Gastroesophageal sphincter (tissue), 4 donors: ENCODE results near the gene ZNF446. TPM values are rescaled to one million over a fixed set of nuclear protein-coding genes. Genes with fewer than 3 reads are reported as not detected.

Source experiments
- ATAC-seq: fragments of 150-250 bp; one replicate; pipeline ENCODE4 v1.9.1; 2016; ENCODE audit warnings: mild to moderate bottlenecking, moderate library complexity
- H3K27ac ChIP-seq, 4 donors: fragments of 200-600 bp; sonication (generic) in 3 of 4; 1 replicate in 3 of 4; 2 replicates in 1 of 4; pipeline ENCODE4 v1.5.1; 2016 to 2019
- H3K27me3 ChIP-seq: fragments of 200-600 bp; sonication (generic); one replicate; pipeline ENCODE4 v1.5.1; 2019
- H3K36me3 ChIP-seq, 2 donors: fragments of 200-600 bp; sonication (generic); one replicate each; pipeline ENCODE4 v1.5.1; 2019; ENCODE audit warnings: control low read depth in 1 of 2
- H3K4me1 ChIP-seq, 3 donors: fragments of 200-600 bp; sonication (generic); 1 replicate in 2 of 3; 2 replicates in 1 of 3; pipeline ENCODE4 v1.5.1; 2016 to 2019; ENCODE audit warnings: control low read depth in 2 of 3
- H3K4me3 ChIP-seq, 2 donors: fragments of 200-600 bp; sonication (generic); one replicate each; pipeline ENCODE4 v1.5.1; 2019; ENCODE audit warnings: mild to moderate bottlenecking in 1 of 2, moderate library complexity in 1 of 2
- H3K9me3 ChIP-seq, 3 donors: fragments of 200-600 bp; sonication (generic); one replicate each; pipeline ENCODE4 v1.5.1; 2017 to 2019; ENCODE audit warnings: control low read depth in 2 of 3
- EP300 ChIP-seq: sonication (generic); formaldehyde crosslinking; IDR thresholded peaks from one replicate; pipeline ENCODE4 v1.6.1; 2017; ENCODE audit warnings: antibody characterized with exemption, mild to moderate bottlenecking
- POLR2A ChIP-seq, 2 donors: fragments of 450-650 bp; IDR thresholded peaks; one replicate each; pipeline ENCODE4 v1.6.1; 2017; ENCODE audit warnings: antibody characterized with exemption in 2 of 2, mild to moderate bottlenecking in 2 of 2, moderate library complexity in 1 of 2
- POLR2AphosphoS5 ChIP-seq: sonication (generic); formaldehyde crosslinking; IDR thresholded peaks from one replicate; pipeline ENCODE4 v1.6.1; 2017; ENCODE audit warnings: antibody characterized with exemption
- WGBS, 2 donors: methylation state at CpG; one replicate each; pipeline ENCODE4 v1.1.5; 2018; ENCODE audit warnings: low coverage in 1 of 2; 5-methylcytosine and 5-hydroxymethylcytosine counted together
- small RNA-seq, 4 donors: library from RNA; depleted of rRNA; stranded (forward); fragments of <200 nt; gene quantifications; one replicate each; pipeline ENCODE3, GENCODE V24; 2016
- total RNA-seq, 4 donors: library from RNA; depleted of rRNA; stranded (reverse); fragments of >200 nt; gene quantifications; one replicate each; pipeline ENCODE4 v1.1.0, GENCODE V29; 2016
- TF ChIP-seq, protein P1 (sequence below), 4 experiments: fragments of 200-600 bp in 2 of 4; fragments of 450-650 bp in 2 of 4; sonication (generic) in 1 of 4; IDR thresholded peaks; one replicate each; pipeline ENCODE4 v1.5.1; 2017 to 2019; ENCODE audit warnings: antibody characterized with exemption in 4 of 4, mild to moderate bottlenecking in 2 of 4, moderate library complexity in 2 of 4

Gene ZNF446
- total RNA-seq, 4 donors from 2014 or later = 11.2 to 25.4 (median 17.5) TPM

- Histone ChIP-seq H3K27ac (peak overlapping the region; percentile 83 to 97 (median 96)), H3K4me3 (peak overlapping the region; percentile 58 to 89), H3K4me1 (peaks cover 8 to 47% (median 23%) of the 10 kb centered on the region in 3 donors), H3K27me3 (no peaks in the 10 kb centered on the region), H3K36me3 (peaks cover 0 to 23% of the 10 kb centered on the region in 2 donors), H3K9me3 (no peaks in the 10 kb centered on the region)
- TF ChIP-seq EP300 = no peak
- TF ChIP-seq POLR2AphosphoS5 = no peak
- TF ChIP-seq, protein P1, sequence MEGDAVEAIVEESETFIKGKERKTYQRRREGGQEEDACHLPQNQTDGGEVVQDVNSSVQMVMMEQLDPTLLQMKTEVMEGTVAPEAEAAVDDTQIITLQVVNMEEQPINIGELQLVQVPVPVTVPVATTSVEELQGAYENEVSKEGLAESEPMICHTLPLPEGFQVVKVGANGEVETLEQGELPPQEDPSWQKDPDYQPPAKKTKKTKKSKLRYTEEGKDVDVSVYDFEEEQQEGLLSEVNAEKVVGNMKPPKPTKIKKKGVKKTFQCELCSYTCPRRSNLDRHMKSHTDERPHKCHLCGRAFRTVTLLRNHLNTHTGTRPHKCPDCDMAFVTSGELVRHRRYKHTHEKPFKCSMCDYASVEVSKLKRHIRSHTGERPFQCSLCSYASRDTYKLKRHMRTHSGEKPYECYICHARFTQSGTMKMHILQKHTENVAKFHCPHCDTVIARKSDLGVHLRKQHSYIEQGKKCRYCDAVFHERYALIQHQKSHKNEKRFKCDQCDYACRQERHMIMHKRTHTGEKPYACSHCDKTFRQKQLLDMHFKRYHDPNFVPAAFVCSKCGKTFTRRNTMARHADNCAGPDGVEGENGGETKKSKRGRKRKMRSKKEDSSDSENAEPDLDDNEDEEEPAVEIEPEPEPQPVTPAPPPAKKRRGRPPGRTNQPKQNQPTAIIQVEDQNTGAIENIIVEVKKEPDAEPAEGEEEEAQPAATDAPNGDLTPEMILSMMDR (IDR thresholded peaks at IDR 0.05) = no peak
- no peak for TF ChIP-seq POLR2A (IDR thresholded peaks at IDR 0.05)
- 3 to 32% methylated on average over 3 to 4 of the region's 7 CpGs for WGBS, 2 donors
- ATAC-seq = no peak
Observed at GRCh38 chr19:58520257-58520599, 44.1 kb downstream of the ZNF446 start.

- H3K36me3 ChIP-seq = peaks cover 0 to 9% of the 10 kb centered on the region in 2 donors
- H3K27me3 ChIP-seq = no peaks in the 10 kb centered on the region
- no peak overlapping the region for H3K4me3 ChIP-seq
- 53 to 73% methylated on average over 2 to 3 of the region's 4 CpGs for WGBS, 2 donors
- no peak overlapping the region for H3K27ac ChIP-seq
- TF ChIP-seq POLR2AphosphoS5 (no peak), POLR2A (IDR thresholded peaks at IDR 0.05) (no peak), EP300 (no peak)
- TF ChIP-seq, protein P1 (IDR thresholded peaks at IDR 0.05) = no peak
- H3K4me1 ChIP-seq = peaks cover 8 to 33% (median 23%) of the 10 kb centered on the region in 3 donors
- ATAC-seq = no peak
- H3K9me3 ChIP-seq = no peaks in the 10 kb centered on the region
Observed at GRCh38 chr19:58521651-58522050, 45.5 kb downstream of the ZNF446 start.

DNA sequence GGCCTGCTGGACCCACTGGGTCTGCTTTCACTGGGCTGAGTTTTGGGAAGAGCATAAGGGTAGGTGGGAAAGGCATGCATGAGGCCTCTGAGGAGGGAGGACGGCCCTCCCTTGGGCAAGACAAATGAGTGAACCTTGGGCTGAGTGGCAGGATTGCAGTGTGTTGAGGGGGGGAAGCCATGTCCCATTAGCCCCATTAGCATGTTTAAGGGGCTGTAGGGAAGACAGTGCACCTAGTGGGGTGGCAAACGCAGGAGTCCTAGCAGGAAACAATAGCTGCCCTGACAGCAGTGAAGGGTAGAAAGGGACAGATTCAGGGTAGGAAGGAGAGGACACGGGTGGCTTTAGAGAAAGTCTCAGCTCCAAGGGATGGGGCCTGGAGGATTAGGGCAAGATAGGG lies 46.6 kb downstream of the ZNF446 start:
- H3K4me3 ChIP-seq = no peak overlapping the region
- no peak for ATAC-seq
- peaks cover 8 to 22% (median 16%) of the 10 kb centered on the region in 3 donors for H3K4me1 ChIP-seq
- H3K36me3 ChIP-seq = no peaks in the 10 kb centered on the region
- H3K27me3 ChIP-seq = no peaks in the 10 kb centered on the region
- WGBS, 2 donors = 65 to 67% methylated on average over 1 to 2 of the region's 3 CpGs
- H3K9me3 ChIP-seq = no peaks in the 10 kb centered on the region
- TF ChIP-seq EP300 (no peak), POLR2AphosphoS5 (no peak), POLR2A (IDR thresholded peaks at IDR 0.05) (no peak)
- TF ChIP-seq, protein P1 (IDR thresholded peaks at IDR 0.05) = no peak
- H3K27ac ChIP-seq = no peak overlapping the region

DNA sequence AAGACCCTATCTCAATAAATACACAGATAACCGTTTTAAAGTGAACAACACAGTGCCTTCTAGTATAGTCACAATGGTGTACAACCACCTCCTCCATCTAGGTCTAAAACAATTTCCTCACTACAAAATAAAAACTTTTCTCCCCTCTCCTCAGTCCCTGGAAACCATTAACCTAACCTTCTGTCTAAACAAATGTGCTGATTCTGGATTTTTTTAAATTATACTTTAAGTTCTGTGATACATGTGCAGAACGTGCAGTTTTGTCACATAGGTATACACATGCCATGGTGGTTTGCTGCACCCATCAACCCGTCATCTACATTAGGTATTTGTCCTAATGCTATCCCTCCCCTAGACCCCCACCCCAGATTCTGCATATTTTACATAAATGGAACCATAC lies 53.3 kb downstream of the ZNF446 start:
- TF ChIP-seq EP300 (no peak), POLR2A (IDR thresholded peaks at IDR 0.05) (no peak), POLR2AphosphoS5 (no peak)
- TF ChIP-seq, protein P1 (IDR thresholded peaks at IDR 0.05) = no peak
- H3K27ac ChIP-seq = no peak overlapping the region
- no peaks in the 10 kb centered on the region for H3K4me1 ChIP-seq
- H3K36me3 ChIP-seq = no peaks in the 10 kb centered on the region
- no peak overlapping the region for H3K4me3 ChIP-seq
- WGBS, 2 donors = 48 to 72% methylated on average over 3 of the region's 3 CpGs
- ATAC-seq = no peak
- peaks cover 29% of the 10 kb centered on the region for H3K27me3 ChIP-seq
- H3K9me3 ChIP-seq = no peaks in the 10 kb centered on the region

Small RNAs within 50 kb of the gene (small RNA-seq; reads per million reads assigned to genes)
- gene RN7SL693P (0 reads per million in 4 donors), gene RNU6-1337P (0 reads per million in 4 donors)

Other genes starting within 250 kb of the ZNF446 start
- gene ZNF544, start 247.4 kb upstream of the ZNF446 start, total RNA-seq = 10 to 100 TPM; 25.4 to 54.6 (median 34.6) TPM
- gene ZNF8, start 197.4 kb upstream of the ZNF446 start, total RNA-seq = 10 to 100 TPM in 2 of 4 donors, 1 to 10 TPM in 2; 5.6 to 11.6 (median 9.5) TPM
- gene ERVK3-1, start 171.0 kb upstream of the ZNF446 start, total RNA-seq = 10 to 100 TPM; 31.7 to 67.2 (median 41.5) TPM
- gene ZSCAN22, start 149.4 kb upstream of the ZNF446 start, total RNA-seq = 1 to 10 TPM; 2.4 to 4.8 (median 2.9) TPM
- 10 to 100 TPM in 1 of 4 donors, 1 to 10 TPM in 3; 2.3 to 20.7 (median 7.5) TPM for gene A1BG, start 122.9 kb upstream of the ZNF446 start, total RNA-seq
- gene ZNF497, start 113.6 kb upstream of the ZNF446 start, total RNA-seq = 1 to 10 TPM in 3 of 4 donors, under 1 TPM in 1; 0.77 to 2.2 (median 1.6) TPM
- gene ZNF837, start 95.3 kb upstream of the ZNF446 start, total RNA-seq = 1 to 10 TPM in 3 of 4 donors, under 1 TPM in 1; 0.99 to 3.7 (median 2.4) TPM
- gene RPS5, start 89.1 kb upstream of the ZNF446 start, total RNA-seq = 1,000 to 10,000 TPM in 3 of 4 donors, 100 to 1,000 TPM in 1; 841 to 2,040 (median 1,635) TPM
- 1 to 10 TPM in 1 of 4 donors, not detected in 3; 1.5 TPM for gene RNF225, start 80.7 kb upstream of the ZNF446 start, total RNA-seq
- 10 to 100 TPM; 10.9 to 17.6 (median 12.6) TPM for gene ZNF584, start 67.7 kb upstream of the ZNF446 start, total RNA-seq
- gene ZNF132, start 36.2 kb upstream of the ZNF446 start, total RNA-seq = 1 to 10 TPM; 4.1 to 8.6 (median 6.2) TPM
- gene ZNF324B, start 24.7 kb upstream of the ZNF446 start, total RNA-seq = 10 to 100 TPM in 1 of 4 donors, 1 to 10 TPM in 3; 4.3 to 12.8 (median 8.6) TPM
- 10 to 100 TPM; 10.3 to 20.7 (median 18.1) TPM for gene ZNF324, start 9.3 kb upstream of the ZNF446 start, total RNA-seq
- 1 to 10 TPM; 2.6 to 7.4 (median 5.5) TPM for gene SLC27A5, start 35.6 kb downstream of the ZNF446 start, total RNA-seq
- gene ZBTB45, start 43.5 kb downstream of the ZNF446 start, total RNA-seq = 10 to 100 TPM in 3 of 4 donors, 1 to 10 TPM in 1; 9.8 to 14.0 (median 13.4) TPM
- 100 to 1,000 TPM; 171 to 274 (median 196) TPM for gene TRIM28, start 67.7 kb downstream of the ZNF446 start, total RNA-seq
- 100 to 1,000 TPM in 3 of 4 donors, 10 to 100 TPM in 1; 100.0 to 155 (median 126) TPM for gene CHMP2A, start 78.8 kb downstream of the ZNF446 start, total RNA-seq
- gene UBE2M, start 82.3 kb downstream of the ZNF446 start, total RNA-seq = 10 to 100 TPM; 28.1 to 43.6 (median 37.8) TPM
- gene MZF1, start 97.0 kb downstream of the ZNF446 start, total RNA-seq = 10 to 100 TPM; 13.4 to 43.7 (median 22.4) TPM